ENCODE results near the gene DNAH6. TPM values are rescaled to one million over a fixed set of nuclear protein-coding genes. Genes with fewer than 3 reads are reported as not detected.

The DNAH6 gene
- total and polyA plus RNA-seq, 2 of the 8 experiments (the other 6 are each of a cell fraction or from before 2014, with no cell fraction given) = 0.06 to 0.43 TPM

DNA sequence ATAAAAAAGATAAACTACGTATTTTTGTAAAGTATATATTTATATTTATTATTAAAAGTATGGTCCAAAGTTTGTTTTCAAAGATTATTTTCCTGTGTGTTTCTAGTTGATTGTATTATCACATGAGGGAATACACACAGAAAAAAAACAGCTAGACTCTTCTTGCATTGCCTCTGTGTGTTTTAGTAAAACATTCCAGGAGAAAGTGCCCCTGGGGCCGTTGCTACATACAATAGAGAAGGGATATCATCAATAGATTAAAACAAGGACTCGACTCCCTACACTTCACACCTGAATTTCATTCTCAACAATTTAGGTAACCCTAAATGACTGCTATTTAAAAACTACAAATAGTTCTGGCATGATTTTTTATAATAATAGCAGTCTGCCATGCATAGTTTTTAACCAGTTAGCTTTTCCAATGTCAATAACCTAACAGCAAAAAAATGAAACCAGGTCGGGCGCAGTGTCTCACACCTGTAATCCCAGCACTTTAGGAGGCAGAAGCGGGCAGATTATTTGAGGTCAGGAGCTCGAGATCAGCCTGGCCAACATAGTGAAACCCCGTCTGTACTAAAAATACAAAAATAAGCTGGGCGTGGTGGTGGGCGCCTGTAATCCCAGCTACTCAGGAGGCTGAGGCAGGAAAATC, 171.3 kb downstream of the DNAH6 start:
- 89% methylated on average over 10 of the region's 10 CpGs; no CpG with 5 or more reads in 1 of the 2 experiments for WGBS, 2 experiments (ENCODE audit: extremely low coverage in 1 of 2, insufficient coverage in 1 of 2, insufficient read length in 1 of 2, insufficient replicate concordance in 2 of 2, low coverage in 1 of 2, low lambda C conversion rate in 2 of 2, missing lambda C conversion rate in 1 of 2)
- ChIA-PET CTCF (ENCODE audit: partially characterized antibody) (no interaction called here), POLR2A (ENCODE audit: partially characterized antibody) (no interaction called here)
- H2BK5ac ChIP-seq (ENCODE audit: low read depth, low read length) = no peak overlapping the region
- H3K23me2 ChIP-seq (ENCODE audit: low read depth, low read length) = no peaks in the 10 kb centered on the region
- no peak overlapping the region for H2BK12ac ChIP-seq (ENCODE audit: low read depth, low read length)
- no peaks in the 10 kb centered on the region for H3K4me1 ChIP-seq (replicated peaks in 1 of 4; ENCODE audit: control insufficient read depth in 3 of 4, insufficient read depth in 4 of 4, low read length in 3 of 4)
- H2BK15ac ChIP-seq (ENCODE audit: low read length) = no peak overlapping the region
- no peak overlapping the region for H3K18ac ChIP-seq (ENCODE audit: extremely low read depth, low read length)
- no peaks in the 10 kb centered on the region for H3K36me3 ChIP-seq (ENCODE audit: control insufficient read depth in 2 of 4, insufficient read depth in 4 of 4, low read length in 3 of 4)
- no peak overlapping the region for H3K56ac ChIP-seq (replicated peaks; ENCODE audit: insufficient read length, low read depth, low read length)
- no peak overlapping the region for H3K14ac ChIP-seq (ENCODE audit: insufficient read length)
- H3K9me3 ChIP-seq (ENCODE audit: insufficient read depth in 2 of 2, low read depth in 1 of 2, low read length in 1 of 2) = no peaks in the 10 kb centered on the region
- H2BK20ac ChIP-seq (ENCODE audit: low read length) = no peak overlapping the region
- no peak overlapping the region for H3K4ac ChIP-seq (replicated peaks; ENCODE audit: insufficient read length, low read depth, low read length)
- H3K4me3 ChIP-seq (ENCODE audit: extremely low read depth in 1 of 4, insufficient read depth in 2 of 4, low read depth in 3 of 4, low read length in 4 of 4) = no peak overlapping the region
- DNase-seq (ENCODE audit: low read depth in 1 of 2, low spot score in 2 of 2) = no peak
- no peak overlapping the region for H4K5ac ChIP-seq (ENCODE audit: insufficient read length, low read depth, low read length)
- no peak overlapping the region for H4K8ac ChIP-seq (ENCODE audit: extremely low read depth, insufficient read depth, low read length)
- no peak overlapping the region for H3K23ac ChIP-seq (ENCODE audit: insufficient read length)
- no peak overlapping the region for H2BK120ac ChIP-seq (replicated peaks; ENCODE audit: low read depth, low read length)
- H3K27ac ChIP-seq (ENCODE audit: low read depth, low read length) = no peak overlapping the region
- H4K91ac ChIP-seq (replicated peaks; ENCODE audit: insufficient read length, low read length) = no peak overlapping the region
- no peak overlapping the region for H3K4me2 ChIP-seq (ENCODE audit: insufficient read depth in 1 of 2, low read depth in 2 of 2, low read length in 2 of 2)
- H2AK5ac ChIP-seq (ENCODE audit: low read depth, low read length) = no peak overlapping the region
- H3K79me2 ChIP-seq (ENCODE audit: control insufficient read depth in 1 of 2, insufficient read depth in 2 of 2, low read length in 2 of 2) = no peaks in the 10 kb centered on the region
- no peaks in the 10 kb centered on the region for H4K20me1 ChIP-seq (replicated peaks in 1 of 2; ENCODE audit: control insufficient read depth in 1 of 2, insufficient read depth in 2 of 2, low read length in 2 of 2)
- TF ChIP-seq YY1 (IDR thresholded peaks at IDR 0.05; ENCODE audit: low read depth, low read length) (no peak), HDAC6 (IDR thresholded peaks at IDR 0.05; ENCODE audit: low read depth, low read length) (no peak), RXRA (IDR thresholded peaks at IDR 0.05; ENCODE audit: insufficient read depth, low read depth, low read length) (no peak), TAF1 (IDR thresholded peaks at IDR 0.05; ENCODE audit: low read depth, low read length) (no peak), HDAC2 (IDR thresholded peaks at IDR 0.05; ENCODE audit: borderline replicate concordance in 1 of 2, low read depth in 2 of 2, low read length in 2 of 2) (no peak), SIRT6 (IDR thresholded peaks at IDR 0.05; ENCODE audit: low read length) (no peak), RFX5 (IDR thresholded peaks at IDR 0.05; ENCODE audit: borderline replicate concordance, low read depth, low read length) (no peak), SP1 (IDR thresholded peaks at IDR 0.05; ENCODE audit: low read depth, low read length) (no peak), KDM4A (IDR thresholded peaks at IDR 0.05; ENCODE audit: low read depth, low read length, severe bottlenecking) (no peak), POU5F1 (IDR thresholded peaks at IDR 0.05; ENCODE audit: low read depth, low read length) (no peak), TBP (IDR thresholded peaks at IDR 0.05; ENCODE audit: low read depth, low read length) (no peak), SIX5 (IDR thresholded peaks at IDR 0.05; ENCODE audit: low read depth, low read length) (no peak), CBX5 (IDR thresholded peaks at IDR 0.05; ENCODE audit: low read depth, low read length) (no peak), RBBP5 (IDR thresholded peaks at IDR 0.05; ENCODE audit: borderline replicate concordance, low read depth, low read length) (no peak)
- H3K9ac ChIP-seq (replicated peaks in 1 of 4; ENCODE audit: extremely low read depth in 1 of 4, low read depth in 3 of 4, low read length in 3 of 4) = no peak overlapping the region
- H2AFZ ChIP-seq (ENCODE audit: low read length) = no peak overlapping the region
- no peak for FAIRE-seq
- H3K27me3 ChIP-seq (replicated peaks in 1 of 4; ENCODE audit: control insufficient read depth in 3 of 4, extremely low read depth in 1 of 4, insufficient read depth in 3 of 4, low read length in 3 of 4) = no peaks in the 10 kb centered on the region
- H3K79me1 ChIP-seq (ENCODE audit: low read depth, low read length) = no peaks in the 10 kb centered on the region
